Measurements from ENCODE around the gene PHACTR1. TPM values are rescaled to one million over a fixed set of nuclear protein-coding genes. Genes with fewer than 3 reads are reported as not detected.

PHACTR1 gene
- total RNA-seq, 1 donor from 2014 or later: 116 TPM

GRCh38 chr6:13334953-13335352, 618.4 kb downstream of the PHACTR1 start:
- intact Hi-C loops (cut with DNase I): loop anchor here (5.0 to 10.0 kb wide), 3 partner anchors 62 to 242 kb away; no protein-coding TSS in a partner anchor
- ATAC-seq: no peak

GRCh38 chr6:13336553-13336952, 620.0 kb downstream of the PHACTR1 start:
- DNase-seq (ENCODE audit: missing footprints) (peak; percentile 85), ATAC-seq (peak; percentile 76)
- intact Hi-C loops (cut with DNase I): loop anchor here (1.0 to 10.0 kb wide), 3 partner anchors 88 to 203 kb away; partner anchors contain the start of gene GFOD1

More at GRCh38 chr6:13334953-13335352, 618.4 kb downstream of the PHACTR1 start:
- DNase-seq (ENCODE audit: missing footprints): no peak

GRCh38 chr6:13338038-13338437, 621.5 kb downstream of the PHACTR1 start:
- intact Hi-C loops (cut with DNase I): loop anchor here (10.0 kb wide), 1 partner anchor 87 kb away; no protein-coding TSS in a partner anchor
- no peak for ATAC-seq
- no peak for DNase-seq (ENCODE audit: missing footprints)

All from Right ventricle myocardium inferior (tissue), 1 donor.